Vagina (tissue), 2 donors: ENCODE results near the gene PER3.

ENCODE experiments used
- POLR2A ChIP-seq, 2 donors: fragments of 450-650 bp; IDR thresholded peaks; one replicate each; pipeline ENCODE4 v1.6.1; 2017; ENCODE audit warnings: antibody characterized with exemption in 2 of 2, mild to moderate bottlenecking in 2 of 2, moderate library complexity in 2 of 2
- POLR2AphosphoS5 ChIP-seq, 2 donors: sonication (generic); formaldehyde crosslinking; IDR thresholded peaks; one replicate each; pipeline ENCODE4 v1.9.0; 2017; ENCODE audit warnings: antibody characterized with exemption in 2 of 2, mild to moderate bottlenecking in 2 of 2, low read depth in 1 of 2; ENCODE audit not compliant: insufficient read depth in 1 of 2
- TF ChIP-seq, protein P1 (sequence below), 3 experiments: fragments of 450-650 bp in 2 of 3; fragments of 200-600 bp in 1 of 3; sonication (generic) in 1 of 3; IDR thresholded peaks; one replicate each; pipeline ENCODE4 v1.5.1; 2017 to 2019; ENCODE audit warnings: antibody characterized with exemption in 3 of 3, mild to moderate bottlenecking in 2 of 3, moderate library complexity in 2 of 3

DNA sequence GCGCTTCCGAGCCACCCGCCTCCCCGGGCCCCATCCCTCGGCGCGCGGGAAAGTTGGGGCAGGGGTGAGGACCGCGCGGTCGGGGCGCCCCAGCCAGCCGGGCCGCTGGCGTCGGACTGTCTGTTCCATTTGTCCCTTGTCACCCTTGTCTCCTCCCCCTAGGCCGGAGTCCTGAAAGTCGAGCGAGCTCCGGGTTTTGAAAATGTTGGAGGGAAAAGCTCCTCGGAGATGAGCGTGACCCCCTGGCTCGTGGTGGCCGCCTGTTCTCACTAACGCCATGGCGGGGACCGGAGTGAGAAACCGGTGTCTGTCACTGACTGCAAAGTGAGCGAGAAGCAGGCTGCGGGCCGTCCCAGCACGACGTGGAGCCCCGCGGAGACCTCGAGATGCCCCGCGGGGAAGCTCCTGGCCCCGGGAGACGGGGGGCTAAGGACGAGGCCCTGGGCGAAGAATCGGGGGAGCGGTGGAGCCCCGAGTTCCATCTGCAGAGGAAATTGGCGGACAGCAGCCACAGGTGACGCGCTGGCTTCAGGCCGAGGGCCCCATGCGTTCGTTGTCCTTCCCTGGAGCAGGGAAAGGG, 491 bp downstream of the PER3 start:
- TF ChIP-seq POLR2A (IDR thresholded peaks at IDR 0.05): no peak
- TF ChIP-seq, protein P1, sequence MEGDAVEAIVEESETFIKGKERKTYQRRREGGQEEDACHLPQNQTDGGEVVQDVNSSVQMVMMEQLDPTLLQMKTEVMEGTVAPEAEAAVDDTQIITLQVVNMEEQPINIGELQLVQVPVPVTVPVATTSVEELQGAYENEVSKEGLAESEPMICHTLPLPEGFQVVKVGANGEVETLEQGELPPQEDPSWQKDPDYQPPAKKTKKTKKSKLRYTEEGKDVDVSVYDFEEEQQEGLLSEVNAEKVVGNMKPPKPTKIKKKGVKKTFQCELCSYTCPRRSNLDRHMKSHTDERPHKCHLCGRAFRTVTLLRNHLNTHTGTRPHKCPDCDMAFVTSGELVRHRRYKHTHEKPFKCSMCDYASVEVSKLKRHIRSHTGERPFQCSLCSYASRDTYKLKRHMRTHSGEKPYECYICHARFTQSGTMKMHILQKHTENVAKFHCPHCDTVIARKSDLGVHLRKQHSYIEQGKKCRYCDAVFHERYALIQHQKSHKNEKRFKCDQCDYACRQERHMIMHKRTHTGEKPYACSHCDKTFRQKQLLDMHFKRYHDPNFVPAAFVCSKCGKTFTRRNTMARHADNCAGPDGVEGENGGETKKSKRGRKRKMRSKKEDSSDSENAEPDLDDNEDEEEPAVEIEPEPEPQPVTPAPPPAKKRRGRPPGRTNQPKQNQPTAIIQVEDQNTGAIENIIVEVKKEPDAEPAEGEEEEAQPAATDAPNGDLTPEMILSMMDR (IDR thresholded peaks at IDR 0.05): no peak
- peak in 1 of 2 donors; percentile 38 for TF ChIP-seq POLR2AphosphoS5 (IDR thresholded peaks at IDR 0.05; ENCODE audit: insufficient read depth in 1 of 2, low read depth in 1 of 2)
